ENCODE measurements around the gene SLC17A9. TPM values are rescaled to one million over a fixed set of nuclear protein-coding genes. Genes with fewer than 3 reads are reported as not detected.
A peak's percentile ranks its signal among the peaks of the same experiment; 100 is the strongest.

The SLC17A9 gene
- total RNA-seq, 1 donor from 2014 or later: 1.2 TPM

GRCh38 chr20:63017076-63017825, 64.7 kb downstream of the SLC17A9 start:
- no peak for TF ChIP-seq CTCF (IDR thresholded peaks at IDR 0.05)
- Mint-ChIP-seq H3K9me3 (ENCODE audit: low read depth) (peaks cover 12% of the 10 kb centered on the region), H3K36me3 (ENCODE audit: low read depth) (peaks cover 7% of the 10 kb centered on the region), H3K4me3 (ENCODE audit: unreplicated experiment) (no peak overlapping the region), H3K27me3 (ENCODE audit: low read depth) (peaks cover 44% of the 10 kb centered on the region), H3K27ac (ENCODE audit: unreplicated experiment) (no peak overlapping the region), H3K4me1 (ENCODE audit: low read depth) (peaks cover 5% of the 10 kb centered on the region)
- DNase-seq (ENCODE audit: low spot score): peak; percentile 91

- Mint-ChIP-seq H3K4me3 (ENCODE audit: unreplicated experiment) (no peak overlapping the region), H3K4me1 (ENCODE audit: low read depth) (peaks cover 5% of the 10 kb centered on the region), H3K36me3 (ENCODE audit: low read depth) (peaks cover 7% of the 10 kb centered on the region), H3K27me3 (ENCODE audit: low read depth) (peaks cover 46% of the 10 kb centered on the region), H3K9me3 (ENCODE audit: low read depth) (peaks cover 11% of the 10 kb centered on the region), H3K27ac (ENCODE audit: unreplicated experiment) (no peak overlapping the region)
- no peak for TF ChIP-seq CTCF (IDR thresholded peaks at IDR 0.05)
- DNase-seq (ENCODE audit: low spot score): peak; percentile 84
Measured at GRCh38 chr20:63017826-63018411, 65.4 kb downstream of the SLC17A9 start.

Other genes with a start within 250 kb of the SLC17A9 start
- gene NTSR1, start 243.9 kb upstream of the SLC17A9 start, total RNA-seq: 0.10 TPM in 1 of 3 replicates, not detected in the others
- 9.5 to 10.4 TPM (median 10.3 TPM) in 3 replicates for gene MRGBP, start 156.2 kb upstream of the SLC17A9 start, total RNA-seq
- 31.5 to 32.2 TPM (median 31.8 TPM) in 3 replicates for gene OGFR, start 147.9 kb upstream of the SLC17A9 start, total RNA-seq
- 8.6 to 11.3 TPM (median 8.9 TPM) in 3 replicates for gene COL9A3, start 135.7 kb upstream of the SLC17A9 start, total RNA-seq
- 12.7 to 20.0 TPM (median 13.0 TPM) in 3 replicates for gene TCFL5, start 90.9 kb upstream of the SLC17A9 start, total RNA-seq
- gene DIDO1, start 26.2 kb upstream of the SLC17A9 start, total RNA-seq: 41.6 to 53.8 TPM (median 42.5 TPM) in 3 replicates
- gene GID8, start 14.6 kb upstream of the SLC17A9 start, total RNA-seq: 26.3 to 30.7 TPM (median 29.7 TPM) in 3 replicates
- gene BHLHE23, start 54.3 kb downstream of the SLC17A9 start, total RNA-seq: not detected in 3 replicates